Peyer's patch (tissue), 4 donors: Measurements from ENCODE around the gene PSPC1. TPM values are rescaled to one million over a fixed set of nuclear protein-coding genes. Genes with fewer than 3 reads are reported as not detected.

Experiments used
- DNase-seq, 3 donors: peaks; one replicate each; pipeline ENCODE4 v3.0.0-alpha.2; 2017 to 2019
- H3K27ac ChIP-seq, 4 donors: fragments of 200-600 bp; sonication (generic); one replicate each; pipeline ENCODE4 v1.5.1; 2016 to 2019
- H3K27me3 ChIP-seq, 2 donors: fragments of 200-600 bp; sonication (generic); one replicate each; pipeline ENCODE4 v1.5.1; 2019
- H3K36me3 ChIP-seq, 3 donors: fragments of 200-600 bp; sonication (generic); one replicate each; pipeline ENCODE4 v1.5.1; 2016 to 2019
- H3K4me1 ChIP-seq, 4 donors: fragments of 200-600 bp; sonication (generic); one replicate each; pipeline ENCODE4 v1.5.1; 2016 to 2019
- H3K4me3 ChIP-seq, 4 donors: fragments of 200-600 bp; sonication (generic); 1 replicate in 3 of 4; 2 replicates in 1 of 4; pipeline ENCODE4 v1.5.1; 2016 to 2019; ENCODE audit warnings: mild to moderate bottlenecking in 1 of 4
- H3K9me3 ChIP-seq, 4 donors: fragments of 200-600 bp; sonication (generic); one replicate each; pipeline ENCODE4 v1.5.1; 2016 to 2019; ENCODE audit warnings: mild to moderate bottlenecking in 1 of 4
- CTCF ChIP-seq, 6 experiments: fragments of 450-650 bp in 4 of 6; fragments of 200-600 bp in 2 of 6; sonication (generic) in 1 of 6; IDR thresholded peaks; one replicate each; pipeline ENCODE4 v1.5.1; 2017 to 2019; ENCODE audit warnings: antibody characterized with exemption in 6 of 6, mild to moderate bottlenecking in 3 of 6, moderate library complexity in 1 of 6
- POLR2A ChIP-seq, 2 donors: fragments of 450-650 bp; IDR thresholded peaks; one replicate each; pipeline ENCODE4 v1.5.1; 2017; ENCODE audit warnings: antibody characterized with exemption in 2 of 2, mild to moderate bottlenecking in 2 of 2, moderate library complexity in 2 of 2
- total RNA-seq, 4 donors: library from RNA; depleted of rRNA; stranded (reverse); fragments of >200 nt; gene quantifications; one replicate each; pipeline ENCODE4 v1.1.0, GENCODE V29; 2016

The PSPC1 gene
- total RNA-seq, 4 donors from 2014 or later = 39.6 to 337 (median 67.3) TPM

DNA sequence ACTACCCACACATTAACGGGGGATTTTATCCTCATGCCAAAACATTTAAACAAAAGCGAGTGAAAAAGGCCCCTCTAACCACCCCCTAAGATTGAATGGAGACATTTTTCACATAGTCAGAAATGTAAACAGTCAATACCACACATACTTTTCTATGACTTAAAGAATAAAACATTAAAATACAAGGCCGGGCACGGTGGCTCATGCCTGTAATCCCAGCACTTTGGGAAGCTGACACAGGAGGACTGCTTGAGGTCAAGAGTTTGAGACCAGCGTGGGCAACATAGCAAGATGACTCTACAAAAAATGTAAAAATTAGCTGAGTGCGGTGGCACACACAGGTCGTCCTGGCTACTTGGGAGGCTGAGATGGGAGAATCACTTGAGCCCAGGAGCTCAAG lies 102.0 kb downstream of the PSPC1 start:
- peaks cover 0 to 13% (median 0%) of the 10 kb centered on the region in 3 donors for H3K36me3 ChIP-seq
- H3K4me3 ChIP-seq = no peak overlapping the region
- H3K9me3 ChIP-seq = no peaks in the 10 kb centered on the region
- H3K27me3 ChIP-seq = no peaks in the 10 kb centered on the region
- TF ChIP-seq CTCF (IDR thresholded peaks at IDR 0.05) = no peak
- DNase-seq = no peak
- no peaks in the 10 kb centered on the region for H3K4me1 ChIP-seq
- H3K27ac ChIP-seq = no peak overlapping the region

- no peaks in the 10 kb centered on the region for H3K27me3 ChIP-seq
- H3K27ac ChIP-seq = no peak overlapping the region
- no peak for DNase-seq
- no peaks in the 10 kb centered on the region for H3K4me1 ChIP-seq
- H3K4me3 ChIP-seq = no peak overlapping the region
- no peaks in the 10 kb centered on the region for H3K9me3 ChIP-seq
- no peak for TF ChIP-seq CTCF (IDR thresholded peaks at IDR 0.05)
- no peak for TF ChIP-seq POLR2A (IDR thresholded peaks at IDR 0.05)
- peaks cover 0 to 53% (median 0%) of the 10 kb centered on the region in 3 donors for H3K36me3 ChIP-seq
Measured at GRCh38 chr13:19676168-19676567, 106.6 kb downstream of the PSPC1 start.

DNA sequence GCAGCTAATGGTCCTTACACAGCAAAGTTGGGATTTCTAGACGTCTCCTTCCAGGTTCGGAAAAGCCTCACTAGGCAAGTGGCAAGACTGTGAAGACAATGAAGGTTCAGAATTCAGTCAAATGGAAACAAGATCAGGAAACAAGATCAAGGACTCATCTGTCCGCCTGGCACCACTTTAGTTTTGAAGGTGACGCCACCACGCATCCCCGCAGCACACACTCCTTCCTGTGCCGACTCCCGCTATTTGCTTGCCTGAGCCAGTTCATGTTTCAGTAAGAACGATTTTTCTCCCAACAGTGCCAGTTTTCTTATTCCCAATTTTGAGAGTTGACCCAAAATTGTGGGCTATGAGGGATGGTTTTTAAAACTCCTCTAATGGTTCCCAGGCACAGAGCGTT lies 107.8 kb downstream of the PSPC1 start:
- DNase-seq = no peak
- Histone ChIP-seq H3K4me3 (no peak overlapping the region), H3K9me3 (no peaks in the 10 kb centered on the region), H3K27ac (no peak overlapping the region), H3K4me1 (no peaks in the 10 kb centered on the region), H3K36me3 (peaks cover 0 to 66% (median 0%) of the 10 kb centered on the region in 3 donors), H3K27me3 (no peaks in the 10 kb centered on the region)
- TF ChIP-seq CTCF (IDR thresholded peaks at IDR 0.05) = no peak
- TF ChIP-seq POLR2A (IDR thresholded peaks at IDR 0.05) = no peak

DNA sequence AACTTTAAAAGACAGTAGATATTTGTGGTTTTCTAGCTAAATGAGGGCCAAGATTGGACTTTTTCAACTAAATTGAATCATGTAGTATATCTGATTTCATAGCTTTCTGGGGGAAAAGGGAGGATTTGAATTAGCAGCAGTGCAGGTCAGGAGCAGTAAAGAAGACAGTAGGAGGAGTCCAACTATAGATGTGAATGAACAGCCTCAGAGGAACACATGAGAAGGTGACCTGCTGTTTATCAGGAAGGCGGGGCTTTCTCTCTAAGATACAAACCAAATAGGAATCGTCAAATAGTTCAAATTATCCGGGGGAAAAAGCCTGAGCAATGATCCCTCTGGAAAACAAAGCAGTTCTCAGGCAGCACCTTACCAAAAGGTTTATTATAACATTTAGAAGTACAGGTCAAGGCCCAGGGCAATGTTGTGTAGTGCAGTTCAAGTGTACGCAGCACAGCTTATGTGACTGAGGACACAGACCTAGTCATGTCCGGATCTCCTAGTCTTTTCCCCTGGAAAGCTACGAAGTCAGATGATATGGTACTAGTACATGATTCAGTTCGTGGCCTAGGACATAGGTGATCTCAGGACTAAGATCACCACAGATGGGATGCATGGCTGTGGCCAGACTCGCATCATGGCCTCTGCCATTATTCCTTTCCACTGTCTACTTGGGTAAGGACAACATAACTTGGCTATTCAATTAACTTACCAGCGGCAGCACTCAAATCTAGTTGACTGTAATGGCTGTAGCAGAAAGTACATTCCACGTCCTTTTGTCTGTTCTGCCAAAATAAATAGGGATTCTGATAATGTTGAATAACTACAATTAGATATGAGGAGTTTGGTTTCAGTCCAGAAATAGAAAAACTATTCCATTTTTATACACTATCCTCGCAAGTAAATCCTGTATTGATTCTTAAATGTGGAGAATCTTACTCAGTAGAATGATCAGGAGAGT lies 109.0 kb downstream of the PSPC1 start:
- no peaks in the 10 kb centered on the region for H3K4me1 ChIP-seq
- DNase-seq = no peak
- H3K27ac ChIP-seq = no peak overlapping the region
- TF ChIP-seq POLR2A (IDR thresholded peaks at IDR 0.05) (no peak), CTCF (IDR thresholded peaks at IDR 0.05) (no peak)
- H3K9me3 ChIP-seq = no peaks in the 10 kb centered on the region
- no peaks in the 10 kb centered on the region for H3K27me3 ChIP-seq
- H3K36me3 ChIP-seq = peaks cover 0 to 77% (median 0%) of the 10 kb centered on the region in 3 donors
- no peak overlapping the region for H3K4me3 ChIP-seq

- Histone ChIP-seq H3K4me3 (no peak overlapping the region), H3K27ac (no peak overlapping the region), H3K27me3 (no peaks in the 10 kb centered on the region), H3K4me1 (no peaks in the 10 kb centered on the region), H3K36me3 (peaks cover 0 to 85% (median 0%) of the 10 kb centered on the region in 3 donors), H3K9me3 (no peaks in the 10 kb centered on the region)
- no peak for TF ChIP-seq CTCF (IDR thresholded peaks at IDR 0.05)
- no peak for TF ChIP-seq POLR2A (IDR thresholded peaks at IDR 0.05)
- DNase-seq = no peak
Measured at GRCh38 chr13:19672990-19673389, 109.8 kb downstream of the PSPC1 start.
